Right atrium auricular region (tissue), 2 donors: Measurements from ENCODE around the gene ACOT11. TPM values are rescaled to one million over a fixed set of nuclear protein-coding genes. Genes with fewer than 3 reads are reported as not detected.

Experiments used
- DNase-seq: peaks from one replicate; pipeline ENCODE4 v3.0.0-alpha.2; 2019; ENCODE audit warnings: low spot score
- H3K27ac ChIP-seq, 2 donors: fragments of 200-600 bp; sonication (generic); 1 replicate in 1 of 2; 2 replicates in 1 of 2; pipeline ENCODE4 v1.5.1; 2016 to 2019
- H3K27me3 ChIP-seq, 2 donors: fragments of 200-600 bp; sonication (generic); one replicate each; pipeline versions ENCODE4 v1.5.1 to v1.6.0; 2017 to 2019
- H3K36me3 ChIP-seq: fragments of 200-600 bp; sonication (generic); one replicate; pipeline ENCODE4 v1.5.1; 2016
- H3K4me1 ChIP-seq, 2 donors: fragments of 200-600 bp; sonication (generic); one replicate each; pipeline versions ENCODE4 v1.5.1 to v1.6.0; 2017 to 2019
- H3K4me3 ChIP-seq, 2 donors: fragments of 200-600 bp; sonication (generic); 1 replicate in 1 of 2; 2 replicates in 1 of 2; pipeline ENCODE4 v1.5.1; 2017 to 2019; ENCODE audit warnings: mild to moderate bottlenecking in 1 of 2, moderate library complexity in 1 of 2
- H3K9me3 ChIP-seq, 2 donors: fragments of 200-600 bp; sonication (generic); one replicate each; pipeline ENCODE4 v1.5.1; 2019
- CTCF ChIP-seq, 2 donors: fragments of 200-600 bp; sonication (generic); IDR thresholded peaks; one replicate each; pipeline ENCODE4 v1.5.1; 2019; ENCODE audit warnings: antibody characterized with exemption in 2 of 2
- total RNA-seq, 2 donors: library from RNA; depleted of rRNA; stranded (reverse); fragments of >200 nt; gene quantifications; one replicate each; pipeline ENCODE4 v1.1.0, GENCODE V29; 2016

ACOT11 gene
- total RNA-seq, 2 donors from 2014 or later = 9.1 to 27.0 TPM

- TF ChIP-seq CTCF (IDR thresholded peaks at IDR 0.05) = no peak
- Histone ChIP-seq H3K9me3 (no peaks in the 10 kb centered on the region), H3K36me3 (no peaks in the 10 kb centered on the region), H3K27ac (peak overlapping the region; percentile 87 to 94), H3K4me3 (peak overlapping the region; percentile 46 to 48), H3K27me3 (no peaks in the 10 kb centered on the region), H3K4me1 (peaks cover 0 to 29% of the 10 kb centered on the region in 2 donors)
- peak; percentile 58 for DNase-seq
Observed at GRCh38 chr1:54548389-54549044, 489 bp downstream of the ACOT11 start.

- Histone ChIP-seq H3K4me1 (peaks cover 0 to 29% of the 10 kb centered on the region in 2 donors), H3K27me3 (no peaks in the 10 kb centered on the region), H3K36me3 (no peaks in the 10 kb centered on the region), H3K27ac (peak overlapping the region; percentile 87 to 94), H3K4me3 (peak overlapping the region; percentile 46 to 48), H3K9me3 (no peaks in the 10 kb centered on the region)
- peak; percentile 59 for DNase-seq
- TF ChIP-seq CTCF (IDR thresholded peaks at IDR 0.05) = no peak
Observed at GRCh38 chr1:54549181-54549924, 1.3 kb downstream of the ACOT11 start.

- DNase-seq = peak; percentile 47
- no peak for TF ChIP-seq CTCF (IDR thresholded peaks at IDR 0.05)
- H3K27me3 ChIP-seq = no peaks in the 10 kb centered on the region
- no peak overlapping the region for H3K4me3 ChIP-seq
- peaks cover 0 to 6% of the 10 kb centered on the region in 2 donors for H3K9me3 ChIP-seq
- H3K27ac ChIP-seq = peak overlapping the region in 1 of 2 donors; percentile 87
- H3K36me3 ChIP-seq = no peaks in the 10 kb centered on the region
- peaks cover 0 to 26% of the 10 kb centered on the region in 2 donors for H3K4me1 ChIP-seq
Observed at GRCh38 chr1:54551891-54552290, 3.9 kb downstream of the ACOT11 start.

- H3K27me3 ChIP-seq = no peaks in the 10 kb centered on the region
- no peaks in the 10 kb centered on the region for H3K36me3 ChIP-seq
- H3K27ac ChIP-seq = no peak overlapping the region
- no peak for TF ChIP-seq CTCF (IDR thresholded peaks at IDR 0.05)
- H3K4me1 ChIP-seq = peaks cover 0 to 19% of the 10 kb centered on the region in 2 donors
- H3K4me3 ChIP-seq = no peak overlapping the region
- no peak for DNase-seq
- H3K9me3 ChIP-seq = peaks cover 0 to 6% of the 10 kb centered on the region in 2 donors
Observed at GRCh38 chr1:54553602-54554313, 5.7 kb downstream of the ACOT11 start.

DNA sequence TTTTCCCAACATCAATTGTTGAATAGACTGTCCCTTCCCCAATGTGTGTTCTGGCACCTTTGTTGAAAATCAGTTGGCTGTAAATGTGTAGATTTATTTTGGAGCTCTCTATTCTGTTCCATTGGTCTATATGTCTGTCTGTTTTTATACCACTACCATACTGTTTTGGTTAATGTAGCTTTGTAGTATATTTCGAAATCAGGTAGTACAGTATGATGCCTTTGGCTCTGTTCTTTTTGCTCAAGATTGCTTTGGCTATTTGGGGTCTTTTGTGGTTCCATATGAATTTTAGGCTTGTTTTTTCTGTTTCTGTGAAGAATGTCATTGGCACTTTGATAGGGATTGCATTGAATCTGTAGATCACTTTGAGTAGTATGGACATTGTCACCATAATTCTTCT is 8.1 kb downstream of the ACOT11 start:
- TF ChIP-seq CTCF (IDR thresholded peaks at IDR 0.05) = no peak
- Histone ChIP-seq H3K4me1 (peaks cover 0 to 19% of the 10 kb centered on the region in 2 donors), H3K36me3 (no peaks in the 10 kb centered on the region), H3K27me3 (no peaks in the 10 kb centered on the region), H3K4me3 (no peak overlapping the region), H3K27ac (no peak overlapping the region), H3K9me3 (peaks cover 0 to 6% of the 10 kb centered on the region in 2 donors)
- no peak for DNase-seq
